ENCODE data around the gene OSBPL2.

GRCh38 chr20:62231292-62231691 lies 7.0 kb upstream of the OSBPL2 start:
- TF ChIP-seq ILF3 (IDR thresholded peaks at IDR 0.05; ENCODE audit: borderline replicate concordance) (no peak), CHD2 (IDR thresholded peaks at IDR 0.05; ENCODE audit: low read depth, low read length) (no peak)

Measured in K562 (cell line).